Left lobe of liver (tissue), 2 donors: ENCODE results near the gene CD93. TPM values are rescaled to one million over a fixed set of nuclear protein-coding genes. Genes with fewer than 3 reads are reported as not detected.

Source experiments
- ATAC-seq: fragments of 200-7000 bp; cut with Tn5 transposase; one replicate; pipeline ENCODE4 v1.9.1; 2020; ENCODE audit warnings: mild to moderate bottlenecking, moderate library complexity
- DNase-seq: peaks from one replicate; pipeline ENCODE4 v3.0.0-alpha.2; 2020; ENCODE audit warnings: low spot score
- total RNA-seq: library from RNA; stranded (reverse); gene quantifications from one replicate; pipeline ENCODE4 v1.2.1, GENCODE V29; 2021
- donor health status: DM: no; HTN: no; CAD: no; lungs with moderate emphysema.
- donor health status: DM: no; HTN: yes; CAD: no.

Gene CD93
- total RNA-seq, 1 donor from 2014 or later, result 4.8 TPM

DNA sequence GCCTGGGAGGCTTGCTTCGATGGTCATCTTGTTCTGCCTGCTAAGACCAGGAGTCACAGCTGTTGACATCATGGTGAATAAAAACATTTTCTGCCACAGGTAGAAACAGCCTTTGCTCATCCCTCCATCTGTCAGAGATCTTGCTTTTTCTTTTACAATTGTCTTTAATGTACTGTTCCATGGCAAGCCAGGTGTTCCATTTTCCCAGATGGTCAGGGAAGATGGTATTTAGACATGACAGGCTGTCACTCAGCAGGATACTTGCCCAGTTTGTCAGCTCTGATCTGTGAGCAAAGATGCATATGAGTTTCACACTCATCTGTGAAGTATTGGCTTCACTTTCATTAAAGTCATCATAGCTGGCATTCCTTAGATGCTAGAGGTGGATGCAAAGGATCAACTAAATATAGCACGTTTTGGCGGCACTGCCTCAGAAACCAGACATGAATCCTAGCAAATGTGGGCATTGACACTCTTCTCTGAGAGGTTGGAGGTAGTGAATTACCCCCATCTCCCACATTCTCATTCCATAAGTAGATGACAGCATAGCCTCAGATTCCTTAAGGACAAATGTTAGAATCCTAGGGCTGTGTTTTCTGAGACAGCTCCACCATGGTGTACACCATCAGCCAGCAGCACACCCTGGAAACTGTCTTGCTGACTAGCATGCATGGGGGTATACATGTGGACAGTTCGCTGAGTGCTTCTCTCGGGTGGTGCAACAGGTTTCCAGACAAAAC is 46.8 kb downstream of the CD93 start:
- DNase-seq, result peak; percentile 10
- ATAC-seq, result no peak

DNA sequence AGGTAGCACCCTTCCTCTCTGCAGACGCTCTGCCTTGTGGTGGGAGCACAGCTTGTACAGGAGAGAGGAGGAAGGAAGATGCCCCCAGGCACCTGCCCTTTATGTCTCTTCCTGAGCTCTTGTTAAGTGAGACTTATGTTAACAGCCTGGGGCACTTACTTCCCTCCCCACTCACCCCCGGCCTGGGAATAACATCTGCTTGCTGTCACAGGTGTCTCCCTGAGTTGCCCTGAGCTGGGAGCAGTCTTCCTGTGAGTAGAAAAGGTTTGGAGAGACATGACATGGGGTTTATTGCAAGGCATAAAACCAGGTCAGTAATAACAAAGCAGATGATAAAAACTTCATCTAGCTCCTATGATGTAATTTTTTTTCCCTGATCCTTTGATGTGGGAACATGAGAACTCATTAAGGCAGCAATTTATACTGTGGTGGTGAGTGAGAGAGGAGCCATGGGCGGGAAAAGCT is 49.1 kb downstream of the CD93 start:
- no peak for DNase-seq
- ATAC-seq, result no peak

DNA sequence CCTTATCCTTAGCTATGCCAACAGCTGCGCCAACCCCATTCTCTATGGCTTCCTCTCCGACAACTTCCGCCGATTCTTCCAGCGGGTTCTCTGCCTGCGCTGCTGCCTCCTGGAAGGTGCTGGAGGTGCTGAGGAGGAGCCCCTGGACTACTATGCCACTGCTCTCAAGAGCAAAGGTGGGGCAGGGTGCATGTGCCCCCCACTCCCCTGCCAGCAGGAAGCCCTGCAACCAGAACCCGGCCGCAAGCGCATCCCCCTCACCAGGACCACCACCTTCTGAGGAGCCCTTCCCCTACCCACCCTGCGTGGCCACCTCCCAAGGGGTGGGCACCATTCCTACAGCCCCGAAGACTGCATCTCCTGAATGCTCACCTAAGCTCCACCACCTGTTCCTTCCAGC is 49.8 kb downstream of the CD93 start:
- DNase-seq (no peak), ATAC-seq (no peak)

DNA sequence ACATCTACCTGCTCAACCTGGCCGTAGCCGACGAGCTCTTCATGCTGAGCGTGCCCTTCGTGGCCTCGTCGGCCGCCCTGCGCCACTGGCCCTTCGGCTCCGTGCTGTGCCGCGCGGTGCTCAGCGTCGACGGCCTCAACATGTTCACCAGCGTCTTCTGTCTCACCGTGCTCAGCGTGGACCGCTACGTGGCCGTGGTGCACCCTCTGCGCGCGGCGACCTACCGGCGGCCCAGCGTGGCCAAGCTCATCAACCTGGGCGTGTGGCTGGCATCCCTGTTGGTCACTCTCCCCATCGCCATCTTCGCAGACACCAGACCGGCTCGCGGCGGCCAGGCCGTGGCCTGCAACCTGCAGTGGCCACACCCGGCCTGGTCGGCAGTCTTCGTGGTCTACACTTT is 50.4 kb downstream of the CD93 start:
- DNase-seq, result no peak
- no peak for ATAC-seq

DNA sequence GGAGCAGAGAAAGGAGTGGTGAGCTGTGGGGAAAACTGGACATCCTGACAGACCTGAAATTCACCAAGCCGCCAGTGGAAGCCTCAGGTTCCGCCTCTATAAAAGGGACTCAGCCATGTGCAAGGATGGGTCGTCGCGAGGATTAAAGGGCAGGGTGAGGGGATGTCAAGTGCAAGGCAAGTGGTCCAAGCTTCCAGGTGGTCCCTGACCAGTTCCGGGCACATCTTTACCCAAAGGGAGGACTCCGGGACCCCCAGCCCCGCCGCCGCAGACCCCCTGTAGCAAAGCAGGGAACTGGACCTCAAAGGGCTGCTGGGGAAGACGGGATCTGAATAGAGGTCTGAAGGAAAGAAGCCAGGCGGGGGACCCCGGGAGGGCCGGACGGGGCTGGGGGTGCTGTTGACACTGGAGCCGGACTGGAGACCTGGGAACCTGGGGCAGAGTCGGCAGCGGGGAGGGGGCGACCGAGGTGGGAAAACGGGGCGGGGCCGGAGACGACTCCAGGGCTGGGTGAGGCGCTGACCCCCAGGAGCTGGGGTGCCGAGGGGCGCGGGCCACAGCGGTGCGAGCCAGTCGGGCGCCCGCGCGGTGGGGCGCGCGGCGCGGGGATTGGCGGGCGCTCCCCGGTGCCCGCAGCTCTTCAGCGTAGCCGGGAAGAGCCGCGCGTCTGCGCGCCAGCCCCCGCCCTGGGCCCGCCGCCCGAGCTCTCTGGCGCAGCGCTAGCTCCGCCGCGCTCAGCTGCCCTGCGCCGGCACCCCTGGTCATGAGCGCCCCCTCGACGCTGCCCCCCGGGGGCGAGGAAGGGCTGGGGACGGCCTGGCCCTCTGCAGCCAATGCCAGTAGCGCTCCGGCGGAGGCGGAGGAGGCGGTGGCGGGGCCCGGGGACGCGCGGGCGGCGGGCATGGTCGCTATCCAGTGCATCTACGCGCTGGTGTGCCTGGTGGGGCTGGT is 51.1 kb downstream of the CD93 start, which contains the start of gene SSTR4:
Gene SSTR4 (plus strand): TSS at position 592 of the 951 bp plus-strand sequence. CDS start 172 bp downstream, at position 764.
- ATAC-seq, result no peak

DNA sequence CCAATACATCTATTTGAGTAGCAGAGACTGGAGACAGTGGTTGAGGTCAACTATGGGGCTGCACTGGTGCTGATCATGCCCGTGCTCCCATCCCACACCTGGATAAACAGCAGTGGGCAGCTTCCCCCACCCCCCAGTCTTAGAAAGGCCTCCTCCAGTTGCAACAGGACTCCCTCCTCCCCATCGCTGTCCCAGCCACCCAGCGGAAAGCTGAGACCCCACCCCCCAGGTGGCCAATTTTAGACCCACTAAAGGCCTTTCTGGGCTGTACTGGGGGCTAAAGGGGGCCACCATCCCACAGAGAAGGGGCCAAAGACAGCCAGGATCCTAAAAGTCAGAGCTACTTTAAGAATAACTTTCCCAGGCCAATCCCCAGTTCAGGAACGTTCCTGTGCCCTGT is 52.2 kb downstream of the CD93 start:
- ATAC-seq (no peak), DNase-seq (no peak)

More for the DNA sequence above, 51.1 kb downstream of the CD93 start, which contains the start of gene SSTR4:
- DNase-seq, result no peak

DNA sequence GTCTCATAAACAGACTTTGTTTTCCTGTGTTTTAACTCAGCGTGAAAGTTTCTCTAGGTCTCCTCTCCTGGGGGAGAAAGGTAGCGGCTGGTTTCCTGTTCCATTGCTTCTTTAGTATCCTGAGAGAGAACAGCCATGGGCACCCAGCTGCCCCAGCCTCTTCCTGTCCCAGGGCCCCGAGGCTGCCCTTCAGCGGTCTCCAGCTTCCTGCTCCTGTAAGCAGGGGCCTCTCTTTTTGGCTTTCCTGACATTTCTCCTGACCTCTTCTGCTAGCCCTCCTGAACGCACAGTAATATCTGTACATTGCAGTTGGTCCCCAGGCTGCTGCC is 53.4 kb downstream of the CD93 start:
- ATAC-seq (no peak), DNase-seq (no peak)

DNA sequence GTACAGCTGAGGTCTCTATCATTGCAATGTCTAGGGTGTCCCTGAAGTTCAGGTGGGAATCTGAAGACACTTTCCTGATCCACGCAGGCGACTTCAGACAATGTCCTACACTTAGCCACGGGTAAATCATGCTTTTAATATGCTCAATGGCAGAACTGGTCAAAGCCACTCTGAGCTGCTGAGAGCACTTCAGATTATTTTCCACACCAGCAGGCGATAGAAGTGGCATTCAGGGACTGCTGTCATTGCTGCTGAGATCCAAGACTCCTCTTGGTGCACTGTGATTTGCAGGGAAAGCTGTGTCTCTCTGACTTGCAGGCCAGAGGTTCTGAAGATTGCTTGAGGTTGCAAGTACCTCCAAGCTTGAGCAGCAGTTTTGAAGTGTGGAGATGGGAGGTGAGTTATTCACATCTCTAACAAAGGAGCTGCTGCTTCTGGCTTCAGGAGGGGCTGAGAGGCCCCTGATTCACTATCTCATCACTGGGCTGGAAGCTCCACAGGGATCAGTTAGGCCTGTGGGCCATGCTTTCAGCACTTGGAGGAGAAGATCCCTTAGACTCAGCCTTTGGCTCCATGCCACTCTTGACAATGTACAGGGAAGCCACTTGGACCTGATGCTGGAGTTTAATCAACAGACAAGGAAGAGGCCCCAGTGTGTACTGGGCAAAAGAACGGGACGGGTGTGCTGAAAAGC is 53.9 kb downstream of the CD93 start:
- DNase-seq (no peak), ATAC-seq (no peak)

DNA sequence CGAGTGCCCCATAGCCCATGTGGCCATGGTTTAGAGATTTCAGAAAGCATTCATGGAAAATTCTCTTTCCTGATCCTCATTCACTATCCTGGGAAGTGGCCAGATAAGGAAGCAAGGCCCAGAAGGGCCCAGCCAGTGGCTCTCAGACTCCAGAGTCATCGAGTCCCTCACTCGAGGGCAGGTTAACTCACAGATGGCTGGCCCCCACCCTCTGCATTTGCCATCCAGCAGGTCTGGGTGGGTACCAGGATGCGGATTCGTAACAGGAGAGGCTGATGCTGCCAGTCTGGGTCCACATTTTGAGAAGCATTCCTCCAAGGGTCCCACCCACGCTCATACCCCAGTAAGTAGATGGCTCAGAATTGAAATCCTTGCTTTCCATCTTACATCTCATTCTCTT is 54.8 kb downstream of the CD93 start:
- no peak for ATAC-seq
- no peak for DNase-seq

Other genes with a start within 250 kb of the CD93 start
- gene SSTR4, start 51.0 kb downstream of the CD93 start, total RNA-seq, result not detected
- gene THBD, start 36.7 kb downstream of the CD93 start, total RNA-seq, result 2.2 TPM